GM18519 (cell line): ENCODE measurements around the gene THAP4.

Source experiments
- ATAC-seq: cut with Tn5 transposase; IDR thresholded peaks from one replicate; pipeline ENCODE4 v1.9.1; 2021; ENCODE audit warnings: mild to moderate bottlenecking, moderate library complexity; ENCODE audit not compliant: unreplicated experiment, low FRiP score

THAP4 gene

DNA sequence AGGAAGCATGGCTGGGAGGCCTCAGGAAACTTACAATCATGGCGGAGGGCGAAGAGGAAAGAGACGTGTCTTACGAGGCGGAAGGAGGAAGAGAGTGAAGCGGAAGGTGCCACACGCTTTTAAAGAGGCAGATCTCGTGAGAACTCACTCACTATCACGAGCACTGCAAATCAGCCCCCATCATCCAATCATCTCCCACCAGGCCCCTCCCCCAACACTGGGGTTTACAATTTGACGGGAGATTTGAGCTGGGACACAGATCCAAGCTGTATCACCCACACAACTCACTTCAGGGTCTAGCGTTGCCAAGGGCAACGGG lies 83.5 kb downstream of the THAP4 start:
- no peak for ATAC-seq

DNA sequence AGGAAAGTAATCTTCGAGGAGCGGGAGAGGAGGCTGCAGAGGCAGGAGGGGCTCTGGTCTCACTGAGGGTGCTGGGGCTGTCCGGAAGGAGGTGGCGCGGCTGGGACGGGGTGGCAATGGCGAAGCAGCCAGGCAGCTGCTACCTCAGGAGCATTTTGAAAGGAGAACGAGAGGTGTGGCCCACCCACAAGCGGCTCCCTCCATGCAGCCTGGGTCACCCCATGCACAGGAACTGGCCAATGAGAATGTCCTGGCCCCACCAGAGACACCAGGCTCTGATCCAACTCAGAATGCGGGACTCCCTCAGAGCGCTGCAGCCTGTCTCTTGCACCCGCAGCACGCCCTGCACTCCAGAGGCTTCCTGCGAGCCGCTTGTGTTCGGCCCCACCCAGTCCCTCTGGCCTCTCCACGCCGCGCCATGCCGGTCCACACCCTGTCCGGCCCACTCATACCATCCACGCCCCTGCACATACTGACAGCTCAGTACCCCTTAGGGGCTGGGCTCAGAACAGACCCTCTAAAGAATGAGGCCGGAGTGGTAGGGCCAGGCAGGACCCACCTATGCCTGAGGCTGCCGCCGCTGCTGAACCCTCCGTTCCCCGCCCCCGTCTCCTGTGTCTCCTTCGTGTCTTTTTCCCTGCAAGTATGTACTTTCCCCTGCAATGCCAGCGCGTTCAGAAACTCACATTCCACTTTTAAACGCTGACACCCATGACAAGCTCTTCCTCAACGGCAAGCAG lies 84.8 kb downstream of the THAP4 start:
- no peak for ATAC-seq

DNA sequence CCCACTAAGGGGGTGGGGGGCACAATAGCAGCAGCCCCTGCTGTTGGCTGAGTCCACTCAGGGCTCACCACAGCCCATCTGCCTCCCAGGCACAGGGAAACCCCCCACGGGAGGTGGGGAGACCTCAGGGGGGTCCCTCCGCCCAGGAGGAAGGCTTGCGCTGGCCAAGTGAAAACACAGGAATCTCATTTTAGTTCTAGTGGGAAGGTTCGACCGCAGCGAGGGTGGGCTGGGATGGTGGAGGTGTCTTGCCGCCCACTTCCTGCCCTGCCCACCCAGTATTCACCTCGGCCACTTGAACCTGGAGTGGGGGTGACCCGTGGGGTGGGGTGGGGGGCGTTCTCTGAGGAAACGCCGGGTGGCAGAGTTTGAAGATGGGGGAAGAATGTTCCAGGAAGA lies 85.4 kb downstream of the THAP4 start:
- ATAC-seq: no peak

DNA sequence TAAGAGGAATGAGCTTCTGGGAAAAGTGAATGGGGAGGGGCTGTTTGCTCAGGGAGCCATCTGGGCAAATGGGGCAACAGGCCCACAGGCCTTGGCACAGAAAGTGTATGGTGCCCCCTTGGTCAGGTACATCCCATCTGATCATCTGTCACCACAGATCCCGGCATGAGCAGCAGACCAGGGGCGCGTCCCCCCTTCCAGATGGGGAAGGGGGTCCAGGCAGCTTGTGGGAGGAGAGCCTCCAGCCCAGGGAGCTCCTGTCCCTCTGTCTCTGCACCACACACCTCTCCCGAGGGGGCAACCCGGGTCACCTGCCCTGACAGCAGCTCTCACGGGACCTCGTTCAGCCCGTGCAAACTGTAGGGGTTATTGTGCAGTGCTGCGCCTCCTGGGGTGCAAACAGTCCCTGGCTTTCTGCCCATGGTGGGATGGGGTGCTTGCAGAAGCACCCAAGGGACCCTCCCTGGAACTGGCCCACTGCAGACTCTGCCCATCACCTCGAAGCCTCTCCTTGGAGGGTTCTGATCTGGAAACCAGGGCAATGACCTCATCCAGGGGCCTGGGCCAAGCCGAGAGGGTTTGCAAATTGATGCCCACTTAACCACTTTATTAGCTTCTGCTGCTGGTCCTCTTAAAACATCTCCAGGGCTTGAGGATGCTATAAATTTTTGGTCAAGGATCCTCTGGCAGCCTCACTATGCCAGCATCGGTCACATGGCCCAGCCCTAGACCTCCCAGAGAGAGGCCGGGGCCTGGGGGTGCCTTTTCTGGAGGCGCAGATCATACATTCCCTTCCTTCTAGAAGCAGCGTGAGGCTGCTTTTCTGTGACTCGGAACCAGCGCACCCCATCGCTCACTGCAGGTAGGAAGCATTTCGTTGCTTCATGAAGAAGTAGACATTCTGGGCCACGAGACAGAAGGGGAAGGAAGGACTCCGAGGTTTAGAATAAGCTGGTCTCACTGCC lies 86.1 kb downstream of the THAP4 start:
- ATAC-seq: no peak

DNA sequence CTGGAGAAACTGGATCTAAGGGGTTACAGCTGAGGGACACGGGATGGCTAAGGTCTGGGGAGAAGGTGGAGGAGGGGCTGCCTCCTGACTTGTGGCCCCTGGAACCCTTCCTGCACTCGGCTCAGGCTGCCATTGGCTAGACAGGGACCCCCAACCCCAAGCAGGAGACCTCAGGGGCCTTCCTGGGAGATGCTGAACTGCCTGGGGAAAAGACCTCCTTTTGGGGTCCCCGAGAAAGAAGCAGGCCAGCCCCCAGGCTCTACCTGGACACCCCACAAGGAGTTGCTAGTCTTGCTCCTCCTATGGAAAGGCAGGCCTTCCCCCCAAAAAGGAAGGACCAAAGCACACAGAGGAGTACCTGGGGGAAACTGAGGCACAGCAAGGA lies 88.5 kb downstream of the THAP4 start:
- ATAC-seq: no peak

DNA sequence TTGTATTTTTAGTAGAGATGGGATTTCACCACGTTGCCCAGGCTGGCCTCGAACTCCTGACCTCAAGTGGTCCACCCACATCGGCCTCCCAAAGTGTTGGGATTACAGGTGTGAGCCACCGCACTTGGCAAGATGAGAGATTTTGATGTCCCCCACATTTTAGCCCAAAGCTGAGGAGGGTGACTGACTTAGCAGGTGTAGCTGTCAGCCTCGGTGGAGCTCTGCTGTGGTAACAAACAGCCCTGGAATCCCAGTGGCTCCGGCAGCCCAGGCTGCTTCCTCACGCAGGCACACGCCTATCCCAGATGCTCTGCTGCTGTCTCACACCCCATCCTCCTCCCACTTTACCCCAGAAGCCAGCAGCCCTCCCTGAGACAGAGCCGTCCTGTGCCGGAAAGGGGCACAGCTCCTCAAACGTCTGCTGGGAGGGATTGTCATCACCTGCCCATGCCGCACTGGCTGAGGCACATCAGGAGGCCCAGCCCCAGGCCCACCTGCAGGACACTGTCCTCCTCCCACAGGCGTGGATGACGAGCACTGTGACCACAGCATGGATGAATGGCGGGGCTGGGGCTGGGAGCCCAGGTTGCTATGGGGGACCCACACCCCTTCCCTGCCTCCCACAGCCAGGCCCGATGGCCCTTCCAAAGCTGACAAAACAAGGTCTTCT lies 89.0 kb downstream of the THAP4 start:
- ATAC-seq: no peak

DNA sequence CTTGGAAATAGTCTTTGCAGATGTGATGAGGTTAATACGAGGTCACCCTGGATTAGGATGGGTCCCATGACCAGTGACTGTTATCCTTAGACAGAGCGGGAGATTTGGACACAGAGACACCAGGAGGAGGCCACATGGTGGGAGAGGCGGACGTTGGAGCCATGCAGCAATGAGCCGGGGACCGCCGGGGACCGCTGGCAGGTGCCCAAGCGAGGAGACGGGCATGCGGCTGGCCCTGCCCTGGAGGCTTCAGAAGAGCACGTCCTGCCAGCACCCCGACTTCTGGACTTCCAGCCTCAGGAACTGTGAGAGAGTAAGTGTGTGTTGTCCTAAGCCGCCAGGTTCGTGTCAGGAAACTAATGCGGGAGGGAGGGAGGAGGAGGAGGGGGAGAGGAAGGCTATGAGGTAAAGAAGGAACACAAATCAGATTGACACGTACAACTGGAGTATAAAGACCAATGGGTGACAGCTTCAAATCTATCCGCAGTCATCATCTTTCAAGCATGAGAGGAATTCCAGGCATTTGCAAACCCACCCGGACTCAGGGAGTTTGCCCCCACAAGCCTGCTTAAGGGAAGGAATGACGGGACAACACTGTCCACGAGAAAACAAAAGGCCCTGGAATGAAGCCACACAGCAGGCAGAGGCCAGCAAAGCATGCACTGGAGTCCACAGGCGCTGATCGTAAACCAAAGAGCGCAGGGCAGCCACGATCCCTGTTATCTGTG lies 90.0 kb downstream of the THAP4 start:
- no peak for ATAC-seq

DNA sequence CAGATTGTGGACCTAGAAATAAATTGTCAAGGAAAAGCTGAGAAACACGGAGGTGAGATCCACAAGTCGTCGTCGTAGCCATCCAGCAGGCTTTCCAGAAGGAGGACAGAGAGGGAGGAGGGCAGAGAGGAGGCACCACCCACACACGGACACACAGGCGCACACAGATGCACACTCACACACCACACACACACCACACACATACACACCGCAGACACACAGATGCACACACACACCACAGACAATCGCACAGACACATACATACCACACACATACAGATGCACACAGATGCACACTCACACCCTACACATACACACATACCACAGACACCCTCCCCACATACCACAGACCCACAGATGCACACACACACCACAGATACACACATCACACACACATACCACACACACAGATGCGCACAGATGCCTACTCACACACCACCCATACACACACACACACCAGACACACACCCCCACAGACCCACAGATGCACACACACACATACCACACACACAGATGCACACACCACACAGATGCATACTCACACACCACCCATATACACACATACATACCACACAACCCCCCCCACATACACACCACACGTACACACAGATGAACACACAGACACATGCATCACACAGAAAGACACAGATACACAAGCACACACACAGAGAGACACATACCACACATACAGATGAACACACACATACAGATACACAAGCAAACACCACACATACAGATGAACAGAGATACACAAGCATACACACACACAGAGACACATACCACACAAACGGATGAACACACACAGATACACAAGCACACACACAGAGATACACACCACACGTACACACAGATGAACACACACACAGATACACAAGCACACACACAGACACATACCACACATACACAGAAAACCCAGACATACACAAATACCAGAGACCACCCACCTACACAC lies 91.2 kb downstream of the THAP4 start:
- no peak for ATAC-seq

DNA sequence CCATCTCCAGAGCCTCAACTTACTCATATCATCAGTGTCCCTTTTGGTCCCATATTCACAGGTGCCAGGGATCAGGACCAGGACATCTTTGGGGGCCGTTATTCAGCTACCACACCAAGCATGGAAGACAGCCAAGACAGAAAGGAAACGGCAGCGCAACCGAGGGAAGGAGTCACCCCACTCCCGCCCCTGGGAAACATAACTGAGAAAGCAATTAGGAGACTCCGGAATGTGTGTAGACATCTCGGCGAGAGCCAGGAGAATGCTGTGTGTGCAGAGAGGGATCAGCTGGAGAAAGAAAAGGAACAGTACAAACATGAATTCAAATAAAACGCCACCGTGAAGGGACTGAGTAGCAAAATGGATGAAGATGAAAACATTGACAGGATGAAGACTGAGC lies 91.9 kb downstream of the THAP4 start:
- ATAC-seq: no peak

DNA sequence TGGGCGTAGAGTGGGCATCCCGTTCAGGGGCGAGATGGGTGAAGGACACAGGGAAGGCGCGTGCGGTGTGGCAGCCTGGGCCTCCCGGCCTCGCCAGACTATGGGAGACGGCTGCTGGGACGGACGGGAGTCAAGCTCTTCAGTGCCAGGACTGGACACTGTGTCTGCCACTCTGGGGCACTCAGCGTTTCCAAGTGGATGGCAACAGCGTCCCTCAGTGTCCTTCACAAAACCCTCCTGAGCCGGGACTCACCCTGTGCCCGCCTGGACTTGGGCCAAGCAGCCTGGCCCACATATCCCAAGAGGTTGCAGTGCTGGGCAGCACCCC lies 94.7 kb downstream of the THAP4 start:
- no peak for ATAC-seq

DNA sequence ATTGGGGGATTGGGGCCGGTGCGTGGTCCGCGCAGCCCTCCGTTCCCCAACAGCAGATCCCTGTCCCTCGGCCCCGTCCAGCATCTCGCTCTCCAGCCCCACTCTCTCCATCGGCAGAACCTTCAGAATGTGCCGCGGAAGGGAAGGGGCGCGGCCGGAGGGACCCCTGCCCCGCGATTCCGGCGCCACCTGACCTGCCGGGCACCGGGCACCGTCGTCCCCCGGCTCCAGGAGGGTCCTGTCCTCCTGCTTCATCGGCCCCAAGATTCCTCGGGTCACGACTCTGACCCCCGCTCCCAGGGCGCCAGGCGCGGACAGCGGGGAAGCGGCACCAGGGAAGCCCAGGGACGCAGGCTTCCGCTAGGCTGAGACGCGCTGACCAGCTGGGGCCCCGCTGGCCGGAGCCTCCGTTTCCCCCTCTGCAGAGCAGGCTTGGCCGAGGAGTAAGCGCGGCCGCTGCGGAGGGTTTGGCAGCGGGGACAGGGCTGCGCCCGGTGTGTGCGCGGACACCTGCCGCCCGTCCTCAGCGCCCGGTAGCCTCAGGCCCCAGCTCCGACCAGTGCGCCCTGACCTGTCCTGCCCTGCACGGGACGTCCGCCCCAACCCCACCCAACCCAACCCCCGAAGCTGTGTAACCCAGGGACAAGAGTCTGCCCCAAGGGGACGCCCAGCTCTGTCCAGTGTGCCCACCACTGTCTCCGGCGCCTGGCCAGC lies 95.2 kb downstream of the THAP4 start:
- ATAC-seq: no peak

DNA sequence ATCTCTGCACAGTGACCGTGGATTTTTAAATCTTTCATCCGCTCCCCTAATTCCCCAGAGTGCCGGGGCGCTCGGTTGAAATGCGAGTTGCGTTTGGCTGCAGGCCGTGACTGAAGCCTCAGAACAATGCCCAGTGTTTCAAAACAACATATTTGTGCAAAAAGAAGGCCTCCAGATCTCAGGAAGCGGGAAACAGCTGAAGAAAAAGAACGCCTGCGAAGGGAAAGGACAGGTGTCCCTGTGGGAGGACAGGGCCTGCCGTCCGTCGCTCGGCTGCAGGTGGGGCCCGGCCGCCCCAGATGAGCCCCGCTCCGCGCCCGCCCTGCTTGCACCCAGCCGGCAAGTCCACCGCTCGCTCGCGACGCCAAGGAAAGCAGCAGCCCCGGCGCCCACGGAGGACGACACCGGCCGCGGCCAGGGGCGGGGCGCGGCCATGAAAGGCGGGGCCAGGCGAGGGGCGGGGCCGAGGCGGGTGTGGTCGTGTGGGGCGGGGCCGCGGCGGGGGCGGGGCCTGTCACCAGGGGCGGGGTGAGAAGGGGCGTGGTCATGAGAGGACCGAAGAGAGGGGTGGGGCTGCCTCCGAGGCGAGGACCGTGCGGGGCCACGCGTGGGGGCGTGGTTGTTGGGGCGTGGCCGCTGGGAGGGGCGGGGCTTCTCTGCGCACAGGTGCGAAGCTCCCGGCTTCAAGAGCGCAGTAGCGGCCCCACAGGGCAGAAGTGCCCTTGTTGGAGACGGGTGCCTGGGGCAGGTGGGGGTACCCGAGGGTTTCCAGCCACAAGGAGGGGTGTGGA lies 96.0 kb downstream of the THAP4 start:
- ATAC-seq: no peak

DNA sequence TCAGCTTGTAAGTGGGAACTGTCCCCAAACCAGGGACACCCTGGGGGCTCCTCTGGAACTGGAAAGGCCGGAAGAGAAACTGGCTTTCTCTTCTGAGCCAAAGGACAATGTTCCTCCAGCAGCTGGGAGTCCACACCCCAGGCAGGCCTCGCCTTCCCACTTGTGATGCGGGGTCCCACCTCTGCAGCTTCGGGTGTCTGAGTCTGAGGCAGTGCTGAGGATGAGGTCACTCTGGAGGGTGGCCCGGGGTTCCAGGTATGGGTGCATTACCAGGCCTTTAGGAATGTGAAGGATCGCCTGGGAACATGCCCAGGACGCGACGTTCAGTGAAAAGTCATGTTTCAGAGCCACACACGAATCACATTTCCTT lies 96.6 kb downstream of the THAP4 start:
- no peak for ATAC-seq

DNA sequence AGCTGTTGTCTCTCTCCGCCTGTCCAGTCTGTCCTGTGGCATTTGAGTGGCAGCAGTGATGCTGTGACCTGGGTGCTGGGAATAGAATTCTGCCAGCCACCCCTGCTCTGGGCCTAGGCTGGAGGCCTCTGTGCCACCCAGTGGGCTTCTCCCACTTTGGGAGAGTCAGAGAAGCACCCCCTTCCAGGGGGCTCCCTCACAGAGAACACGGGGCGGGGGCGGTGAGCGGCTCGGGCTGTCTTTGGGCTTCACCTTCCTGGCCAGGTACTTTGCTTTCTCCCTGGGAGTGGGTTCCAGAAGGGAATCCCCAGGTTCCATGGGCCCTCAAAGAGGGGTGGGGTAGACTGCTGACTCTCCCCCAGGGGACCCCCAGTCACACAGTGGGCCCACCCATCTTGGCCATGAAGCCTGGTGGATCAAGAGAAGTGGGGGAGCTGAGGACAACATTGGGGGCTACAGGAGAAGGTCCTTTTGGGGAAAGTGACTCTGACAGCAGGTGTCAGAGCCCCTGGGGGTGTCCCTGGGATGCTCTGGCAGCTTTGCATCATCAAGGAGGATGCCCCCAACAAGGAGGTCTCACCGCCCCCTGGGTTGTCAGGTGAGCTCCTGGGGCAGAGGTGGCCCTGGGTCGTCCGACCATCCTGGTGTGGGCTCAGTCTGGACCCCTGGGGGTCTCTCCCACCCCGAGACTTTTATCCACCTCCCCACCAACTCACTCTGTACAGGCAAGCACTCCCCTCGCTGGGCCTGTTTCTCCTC lies 97.2 kb downstream of the THAP4 start:
- ATAC-seq: no peak

DNA sequence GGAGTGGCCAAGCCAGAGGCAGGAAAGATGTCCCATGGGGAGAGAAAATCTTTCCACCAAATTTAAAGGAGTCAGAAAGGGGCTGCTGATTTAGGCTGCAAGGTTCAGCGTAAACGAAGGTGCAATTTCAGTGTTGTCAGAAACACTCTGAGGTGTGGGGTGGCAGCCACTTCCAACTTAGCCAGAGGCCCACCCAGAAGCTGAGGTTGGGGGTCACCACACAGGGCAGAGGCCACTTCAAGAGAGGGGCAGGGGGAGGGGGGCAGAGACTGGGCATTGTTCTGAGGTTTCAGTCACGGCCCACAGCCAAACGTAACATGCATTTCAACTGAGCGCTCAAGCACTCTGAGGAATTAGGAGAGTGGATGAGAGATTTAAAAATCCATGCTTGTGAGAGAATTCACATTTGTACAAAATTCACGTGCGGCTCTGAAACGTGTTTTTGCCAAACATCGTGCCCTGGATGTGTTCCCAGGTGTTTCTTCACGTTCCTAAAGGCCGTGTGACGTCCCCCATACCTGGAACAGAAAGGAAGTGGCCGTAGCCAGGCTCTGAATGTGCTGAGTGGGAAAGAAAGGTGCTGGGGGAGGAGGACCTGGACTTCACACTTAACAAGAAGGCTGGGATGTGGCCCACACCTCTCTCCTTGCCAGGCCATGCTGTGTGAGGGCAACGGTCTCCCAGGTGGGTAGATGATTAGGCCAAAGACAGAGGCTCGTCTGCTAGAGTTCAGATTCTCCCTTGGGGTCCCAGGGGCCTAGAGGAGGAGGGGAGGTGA lies 97.9 kb downstream of the THAP4 start:
- no peak for ATAC-seq

DNA sequence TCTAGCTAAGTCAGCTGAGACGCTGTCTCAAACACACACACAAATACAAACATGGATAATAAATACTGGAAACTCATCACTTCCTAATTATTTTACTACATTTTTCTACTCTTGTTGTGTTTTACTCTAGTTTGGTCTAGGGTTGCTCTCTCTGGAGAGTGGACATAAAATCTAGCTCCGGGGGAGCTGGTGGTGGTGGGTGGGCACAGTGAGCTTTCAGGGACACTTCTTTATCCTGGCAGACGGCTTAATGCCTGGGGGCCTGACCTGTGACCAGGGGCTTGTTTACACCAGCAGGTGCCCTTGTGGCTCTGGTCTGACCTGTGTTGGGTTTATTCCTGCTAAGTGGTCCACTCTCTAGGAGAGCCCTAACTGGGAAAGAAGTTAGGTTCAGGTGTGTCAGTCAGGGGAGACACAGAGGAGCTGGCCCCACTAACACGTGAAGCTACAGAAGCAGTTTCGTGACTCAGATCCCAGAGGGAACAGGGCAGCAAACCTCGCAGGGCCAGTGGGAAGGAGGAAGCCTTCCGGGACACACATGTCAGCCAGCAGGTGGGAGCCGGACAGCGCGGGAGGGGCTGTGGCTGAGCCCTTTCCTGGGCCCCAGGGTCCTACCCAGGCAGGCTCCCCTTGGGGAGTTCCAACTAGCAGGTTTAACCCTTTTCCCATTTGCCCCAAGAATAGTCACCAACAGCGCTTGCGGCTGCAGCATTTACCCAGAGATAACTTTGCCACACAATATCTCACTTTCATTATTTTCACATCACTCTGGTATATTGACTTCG lies 100.9 kb downstream of the THAP4 start:
- no peak for ATAC-seq
